HepG2 (cell line): Measurements from ENCODE around the gene SNX2. TPM values are rescaled to one million over a fixed set of nuclear protein-coding genes. Genes with fewer than 3 reads are reported as not detected.

Experiments
- ATAC-seq: fragments of 200-7000 bp; cut with Tn5 transposase; 3 replicates; pipeline ENCODE4 v1.9.1; 2020; ENCODE audit warnings: mild to moderate bottlenecking, moderate library complexity
- BruUV-seq: library from RNA; stranded (reverse); fragments of 400-500 nt; replicated peaks from 2 replicates; lab custom pipeline; 2021; lab: Mats Ljungman, UMichigan
- CTCF ChIA-PET: fragments of 300-600 bp; formaldehyde crosslinking; extraction: SDS; loops from one replicate; lab custom pipeline; 2021; ENCODE audit warnings: low total read pairs, inconsistent platforms, low intra/inter-chr PET ratio; lab: Yijun Ruan, JAX
- POLR2A ChIA-PET: fragments of 350-600 bp; sonication (Branson Sonifier 250); formaldehyde crosslinking; loops from one replicate; lab custom pipeline; 2020; ENCODE audit warnings: antibody characterized with exemption, inconsistent platforms; lab: Yijun Ruan, JAX
- DNase-seq: peaks from one replicate; pipeline ENCODE4 v3.0.0-alpha.2; 2015; ENCODE audit warnings: low spot score
- FAIRE-seq: peaks from 3 replicates; lab custom pipeline; 2011; peaks lifted over from hg19 to GRCh38; lab: Jason Lieb, UNC
- H2AFZ ChIP-seq: one replicate; pipeline ENCODE4 v1.6.1; 2011; ENCODE audit warnings: low read length, inconsistent platforms
- H3K27ac ChIP-seq: fragments of 300-600 bp; 3 replicates; pipeline ENCODE4 v1.8.0; 2011; ENCODE audit warnings: mixed run types, mild to moderate bottlenecking, mixed read lengths, low read length, inconsistent platforms; ENCODE audit not compliant: insufficient read depth; ENCODE audit errors: extremely low read length
- H3K27me3 ChIP-seq, 2 experiments: fragments of 200-600 bp in 1 of 2; 2 replicates in 1 of 2; 3 replicates in 1 of 2; pipeline versions ENCODE4 v1.6.0 to v1.8.0; 2011; ENCODE audit warnings: low read length in 2 of 2, mild to moderate bottlenecking in 2 of 2, moderate library complexity in 2 of 2, inconsistent platforms in 1 of 2; ENCODE audit not compliant: insufficient read depth in 2 of 2, control insufficient read depth in 1 of 2
- H3K36me3 ChIP-seq, 2 experiments: fragments of 200-600 bp in 1 of 2; replicated peaks in 1 of 2; 2 replicates in 1 of 2; 3 replicates in 1 of 2; pipeline versions ENCODE4 v1.5.1 to v1.8.0; 2011; ENCODE audit warnings: low read length in 2 of 2, inconsistent platforms in 1 of 2; ENCODE audit not compliant: insufficient read depth in 2 of 2, control insufficient read depth in 1 of 2
- H3K4me1 ChIP-seq: 2 replicates; pipeline ENCODE4 v1.5.1; 2012; ENCODE audit warnings: low read length, inconsistent platforms; ENCODE audit not compliant: insufficient read depth
- H3K4me2 ChIP-seq: 2 replicates; pipeline ENCODE4 v1.6.0; 2011; ENCODE audit warnings: low read depth, low read length, inconsistent platforms
- H3K4me3 ChIP-seq, 3 experiments: fragments of 200-600 bp in 1 of 3; sonication (generic), shearing (Covaris generic) in 1 of 3; replicated peaks in 1 of 3; 2 replicates each; pipeline ENCODE4 v1.5.1; 2011 to 2016; ENCODE audit warnings: low read length in 3 of 3, inconsistent platforms in 2 of 3, low read depth in 2 of 3, mild to moderate bottlenecking in 2 of 3, control low read depth in 1 of 3, mixed read lengths in 1 of 3; ENCODE audit not compliant: insufficient read depth in 1 of 3
- H3K79me2 ChIP-seq: one replicate; pipeline ENCODE4 v1.6.1; 2011; ENCODE audit warnings: low read length, inconsistent platforms; ENCODE audit not compliant: insufficient read depth
- H3K9ac ChIP-seq: 2 replicates; pipeline ENCODE4 v1.6.0; 2011; ENCODE audit warnings: mild to moderate bottlenecking, low read depth, low read length, inconsistent platforms; ENCODE audit not compliant: insufficient read depth
- H3K9me3 ChIP-seq: 2 replicates; pipeline ENCODE4 v1.5.1; 2012; ENCODE audit warnings: mild to moderate bottlenecking, low read length
- H4K20me1 ChIP-seq: 2 replicates; pipeline ENCODE4 v1.6.0; 2011; ENCODE audit warnings: inconsistent platforms, mild to moderate bottlenecking, low read length, moderate library complexity; ENCODE audit not compliant: insufficient read depth
- ASH2L ChIP-seq: fragments of 300-600, 200-600 bp; sonication (generic); IDR thresholded peaks from 2 replicates; pipeline ENCODE4 v1.7.0; 2017; ENCODE audit warnings: low read depth, mild to moderate bottlenecking, moderate library complexity, mixed read lengths, low read length; ENCODE audit not compliant: insufficient read length
- GTF2F1 ChIP-seq: fragments of 150-350 bp; IDR thresholded peaks from 2 replicates; pipeline ENCODE4 v1.6.1; 2014; ENCODE audit warnings: low read length
- MATR3 ChIP-seq: sonication (generic); formaldehyde crosslinking; IDR thresholded peaks from 2 replicates; pipeline ENCODE4 v1.4.0; 2020; ENCODE audit warnings: missing genetic modification reagents
- MTF2 ChIP-seq: sonication (generic); formaldehyde crosslinking; IDR thresholded peaks from 2 replicates; pipeline ENCODE4 v1.5.0; 2020; ENCODE audit warnings: missing genetic modification reagents, borderline replicate concordance
- NFYC ChIP-seq: IDR thresholded peaks from 2 replicates; pipeline ENCODE4 v1.6.1; 2016; ENCODE audit warnings: missing genetic modification reagents, missing compliant biosample characterization
- POLR2AphosphoS2 ChIP-seq: IDR thresholded peaks from 2 replicates; pipeline ENCODE4 v1.6.1; 2011; ENCODE audit warnings: low read depth, low read length, improper control_type of control experiment
- STAT5B ChIP-seq: sonication (generic); formaldehyde crosslinking; IDR thresholded peaks from 2 replicates; pipeline ENCODE4 v1.4.0; 2020; ENCODE audit warnings: missing genetic modification reagents
- TEAD3 ChIP-seq: optimal IDR thresholded peaks from 2 replicates; pipeline ENCODE3; 2016; ENCODE audit warnings: borderline replicate concordance
- THAP11 ChIP-seq: IDR thresholded peaks from 2 replicates; pipeline ENCODE4 v1.6.1; 2016; ENCODE audit warnings: missing biosample characterization, missing genetic modification reagents
- XRCC5 ChIP-seq: fragments of 200-400 bp; formaldehyde crosslinking; optimal IDR thresholded peaks from 2 replicates; pipeline ENCODE3; 2017; ENCODE audit warnings: mild to moderate bottlenecking, low read length
- ZBTB44 ChIP-seq: sonication (generic); formaldehyde crosslinking; IDR thresholded peaks from 2 replicates; pipeline ENCODE4 v1.4.0; 2020; ENCODE audit warnings: missing genetic modification reagents
- ZBTB8A ChIP-seq: sonication (generic); formaldehyde crosslinking; IDR thresholded peaks from 2 replicates; pipeline ENCODE4 v1.4.0; 2020; ENCODE audit warnings: mild to moderate bottlenecking, low read depth, missing genetic modification reagents, borderline replicate concordance
- ZFP41 ChIP-seq: sonication (generic); formaldehyde crosslinking; IDR thresholded peaks from 2 replicates; pipeline ENCODE4 v1.4.0; 2020; ENCODE audit warnings: mild to moderate bottlenecking, missing genetic modification reagents, borderline replicate concordance
- ZNF335 ChIP-seq: sonication (generic); formaldehyde crosslinking; IDR thresholded peaks from 2 replicates; pipeline ENCODE4 v1.4.0; 2020; ENCODE audit warnings: missing genetic modification reagents
- ZNF558 ChIP-seq: sonication (generic); formaldehyde crosslinking; IDR thresholded peaks from 2 replicates; pipeline ENCODE4 v1.9.0; 2022; ENCODE audit warnings: mild to moderate bottlenecking, missing genetic modification reagents, borderline replicate concordance
- ZNF598 ChIP-seq: sonication (generic); formaldehyde crosslinking; IDR thresholded peaks from 2 replicates; pipeline ENCODE4 v1.5.1; 2020; ENCODE audit warnings: mild to moderate bottlenecking, missing genetic modification reagents, borderline replicate concordance
- ZSCAN25 ChIP-seq: sonication (generic); formaldehyde crosslinking; IDR thresholded peaks from 2 replicates; pipeline ENCODE4 v1.8.0; 2022; ENCODE audit warnings: mild to moderate bottlenecking, missing genetic modification reagents
- ZSCAN9 ChIP-seq: IDR thresholded peaks from 2 replicates; pipeline ENCODE4 v1.6.1; 2016; ENCODE audit warnings: borderline replicate concordance
- WGBS: methylation state at CpG from one replicate; pipeline ENCODE4 v1.1.6; 2017; ENCODE audit warnings: low lambda C conversion rate; 5-methylcytosine and 5-hydroxymethylcytosine counted together
- in situ Hi-C: cut with HindIII; loops from 2 replicates; pipeline ENCODE4 v1.10.0; 2017; ENCODE audit warnings: low pct_unique_long_range_greater_than_20kb; ENCODE audit not compliant: extremely low pct_ligation_motif_present
- intact Hi-C: fragments of 100-400 bp; cut with micrococcal nuclease; formaldehyde crosslinking; loops from one replicate; pipeline ENCODE4 v1.10.0; 2022; ENCODE audit not compliant: unreplicated experiment
- polyA plus RNA-seq, 8 experiments: library from polyadenylated mRNA; depleted of rRNA in 3 of 8; stranded (reverse) in 7 of 8; unstranded in 1 of 8; fragments of >200 nt; fragmentation: Illumina TruSeq in 4 of 8; extraction: Trizol in 4 of 8; gene quantifications; 2 replicates each; pipeline versions ENCODE4 v1.2.1 to v1.2.3, GENCODE V29; 2011 to 2016; ENCODE audit warnings: low read depth in 4 of 8, missing spikeins in 1 of 8, mixed read lengths in 1 of 8; ENCODE audit not compliant: insufficient read depth in 1 of 8
- total RNA-seq, 5 experiments: library from RNA; depleted of rRNA; stranded (reverse); fragments of >200 nt; fragmentation: Illumina TruSeq; extraction: Trizol; gene quantifications; 2 replicates each; pipeline ENCODE4 v1.2.3, GENCODE V29; 2016; ENCODE audit warnings: low read depth in 1 of 5
- TF ChIP-seq, protein P1 (sequence below), 2 experiments: sonication (generic) in 1 of 2; formaldehyde crosslinking in 1 of 2; IDR thresholded peaks; 2 replicates each; pipeline versions ENCODE4 v1.4.0 to v1.6.1; 2018 to 2020; ENCODE audit warnings: missing genetic modification reagents in 2 of 2, borderline replicate concordance in 1 of 2, low read depth in 1 of 2, mild to moderate bottlenecking in 1 of 2, missing biosample characterization in 1 of 2
- TF ChIP-seq, protein P2 (sequence below): sonication (generic); formaldehyde crosslinking; IDR thresholded peaks from 2 replicates; pipeline ENCODE4 v1.4.0; 2020; ENCODE audit warnings: mild to moderate bottlenecking, missing genetic modification reagents

Gene SNX2
- total and polyA plus RNA-seq, 2 of the 13 experiments (the other 11 are each of a cell fraction or from before 2014, with no cell fraction given) = 26.4 to 78.8 TPM

DNA sequence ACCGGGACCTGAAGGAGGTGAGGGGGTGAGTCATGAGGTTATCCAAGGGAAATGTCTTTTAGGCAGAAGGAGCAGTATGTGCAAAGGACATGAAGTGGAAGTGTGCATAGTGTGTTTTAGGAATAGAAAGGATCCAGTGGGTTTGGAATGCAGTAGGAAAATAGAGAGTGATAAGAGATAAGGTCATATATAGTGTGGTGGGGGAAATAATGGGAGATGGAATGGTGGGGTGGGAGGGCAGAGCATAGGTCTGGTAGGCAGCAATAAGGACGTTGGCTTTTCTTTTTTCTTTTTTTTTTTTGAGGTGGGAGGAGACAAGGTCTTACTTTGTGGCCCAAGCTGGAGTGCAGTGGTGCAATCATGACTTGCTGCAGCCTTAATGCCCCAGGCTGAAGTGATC, 88.4 kb downstream of the SNX2 start (continued):
- no peak for TF ChIP-seq XRCC5
- TF ChIP-seq ZFP41 (CRISPR knock-in tag) = no peak
- TF ChIP-seq ZSCAN25 (CRISPR knock-in tag) = no peak
- TF ChIP-seq ZBTB44 = no peak

DNA sequence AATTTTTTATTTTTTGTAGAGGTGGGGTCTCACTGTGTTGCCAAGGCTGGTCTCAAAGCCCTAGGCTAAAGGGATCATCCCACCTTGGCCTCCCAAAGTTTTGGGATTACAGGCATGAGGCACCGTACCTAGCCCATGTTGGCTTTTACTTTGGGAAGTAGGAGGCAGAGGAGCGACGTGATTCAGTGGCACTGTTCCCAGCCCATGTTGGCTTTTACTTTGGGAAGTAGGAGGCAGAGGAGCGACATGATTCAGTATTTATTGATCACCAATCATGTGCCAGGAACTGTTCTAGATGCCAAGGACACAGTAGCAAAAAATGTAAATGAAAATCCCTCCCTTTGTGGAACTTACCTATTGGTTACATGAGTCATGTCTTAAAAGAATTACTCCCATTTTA, 88.8 kb downstream of the SNX2 start:
- H3K79me2 ChIP-seq = no peaks in the 10 kb centered on the region
- DNase-seq = no peak
- peaks cover 0 to 2% of the 10 kb centered on the region in 2 experiments; a peak in 2 of 5 replicates for H3K36me3 ChIP-seq
- H3K9me3 ChIP-seq = no peaks in the 10 kb centered on the region
- no peak overlapping the region for H3K4me3 ChIP-seq
- no peak overlapping the region for H2AFZ ChIP-seq
- 93% methylated on average over 4 of the region's 4 CpGs for WGBS
- ChIA-PET POLR2A (no interaction called here), CTCF (no interaction called here)
- intact Hi-C loops (no loop called here), in situ Hi-C loops (no loop called here)
- peaks cover 25% of the 10 kb centered on the region for H3K4me1 ChIP-seq
- no peak overlapping the region for H3K27ac ChIP-seq
- no TSS peak for BruUV-seq
- ATAC-seq = no peak
- no peak overlapping the region for H3K4me2 ChIP-seq
- no peak overlapping the region for H3K9ac ChIP-seq
- no peaks in the 10 kb centered on the region for H4K20me1 ChIP-seq
- no peak for FAIRE-seq
- no peaks in the 10 kb centered on the region for H3K27me3 ChIP-seq
- TF ChIP-seq ASH2L (no peak), NFYC (CRISPR knock-in tag) (no peak), MATR3 (CRISPR knock-in tag) (no peak), TEAD3 (CRISPR knock-in tag) (no peak), ZNF598 (CRISPR knock-in tag) (no peak), STAT5B (no peak), ZBTB8A (CRISPR knock-in tag) (no peak), THAP11 (no peak), POLR2AphosphoS2 (no peak), ZSCAN9 (CRISPR knock-in tag) (no peak), ZNF335 (CRISPR knock-in tag) (no peak), GTF2F1 (no peak), ZNF558 (CRISPR knock-in tag) (no peak), MTF2 (CRISPR knock-in tag) (no peak)
- TF ChIP-seq, protein P1, sequence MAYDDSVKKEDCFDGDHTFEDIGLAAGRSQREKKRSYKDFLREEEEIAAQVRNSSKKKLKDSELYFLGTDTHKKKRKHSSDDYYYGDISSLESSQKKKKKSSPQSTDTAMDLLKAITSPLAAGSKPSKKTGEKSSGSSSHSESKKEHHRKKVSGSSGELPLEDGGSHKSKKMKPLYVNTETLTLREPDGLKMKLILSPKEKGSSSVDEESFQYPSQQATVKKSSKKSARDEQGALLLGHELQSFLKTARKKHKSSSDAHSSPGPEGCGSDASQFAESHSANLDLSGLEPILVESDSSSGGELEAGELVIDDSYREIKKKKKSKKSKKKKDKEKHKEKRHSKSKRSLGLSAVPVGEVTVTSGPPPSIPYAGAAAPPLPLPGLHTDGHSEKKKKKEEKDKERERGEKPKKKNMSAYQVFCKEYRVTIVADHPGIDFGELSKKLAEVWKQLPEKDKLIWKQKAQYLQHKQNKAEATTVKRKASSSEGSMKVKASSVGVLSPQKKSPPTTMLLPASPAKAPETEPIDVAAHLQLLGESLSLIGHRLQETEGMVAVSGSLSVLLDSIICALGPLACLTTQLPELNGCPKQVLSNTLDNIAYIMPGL (CRISPR knock-in tag; IDR thresholded peaks at IDR 0.05; ENCODE audit: borderline replicate concordance in 1 of 2, low read depth in 1 of 2) = no peak
- TF ChIP-seq, protein P2, sequence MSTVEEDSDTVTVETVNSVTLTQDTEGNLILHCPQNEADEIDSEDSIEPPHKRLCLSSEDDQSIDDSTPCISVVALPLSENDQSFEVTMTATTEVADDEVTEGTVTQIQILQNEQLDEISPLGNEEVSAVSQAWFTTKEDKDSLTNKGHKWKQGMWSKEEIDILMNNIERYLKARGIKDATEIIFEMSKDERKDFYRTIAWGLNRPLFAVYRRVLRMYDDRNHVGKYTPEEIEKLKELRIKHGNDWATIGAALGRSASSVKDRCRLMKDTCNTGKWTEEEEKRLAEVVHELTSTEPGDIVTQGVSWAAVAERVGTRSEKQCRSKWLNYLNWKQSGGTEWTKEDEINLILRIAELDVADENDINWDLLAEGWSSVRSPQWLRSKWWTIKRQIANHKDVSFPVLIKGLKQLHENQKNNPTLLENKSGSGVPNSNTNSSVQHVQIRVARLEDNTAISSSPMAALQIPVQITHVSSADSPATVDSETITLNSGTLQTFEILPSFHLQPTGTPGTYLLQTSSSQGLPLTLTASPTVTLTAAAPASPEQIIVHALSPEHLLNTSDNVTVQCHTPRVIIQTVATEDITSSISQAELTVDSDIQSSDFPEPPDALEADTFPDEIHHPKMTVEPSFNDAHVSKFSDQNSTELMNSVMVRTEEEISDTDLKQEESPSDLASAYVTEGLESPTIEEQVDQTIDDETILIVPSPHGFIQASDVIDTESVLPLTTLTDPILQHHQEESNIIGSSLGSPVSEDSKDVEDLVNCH (CRISPR knock-in tag) = no peak
